ENCODE data around the gene E2F6. TPM values are rescaled to one million over a fixed set of nuclear protein-coding genes. Genes with fewer than 3 reads are reported as not detected.

Gene E2F6
- total and polyA plus RNA-seq, 2 of the 13 experiments (the other 11 are each of a cell fraction or from before 2014, with no cell fraction given): 27.3 to 36.0 TPM

- TF ChIP-seq, protein P1, sequence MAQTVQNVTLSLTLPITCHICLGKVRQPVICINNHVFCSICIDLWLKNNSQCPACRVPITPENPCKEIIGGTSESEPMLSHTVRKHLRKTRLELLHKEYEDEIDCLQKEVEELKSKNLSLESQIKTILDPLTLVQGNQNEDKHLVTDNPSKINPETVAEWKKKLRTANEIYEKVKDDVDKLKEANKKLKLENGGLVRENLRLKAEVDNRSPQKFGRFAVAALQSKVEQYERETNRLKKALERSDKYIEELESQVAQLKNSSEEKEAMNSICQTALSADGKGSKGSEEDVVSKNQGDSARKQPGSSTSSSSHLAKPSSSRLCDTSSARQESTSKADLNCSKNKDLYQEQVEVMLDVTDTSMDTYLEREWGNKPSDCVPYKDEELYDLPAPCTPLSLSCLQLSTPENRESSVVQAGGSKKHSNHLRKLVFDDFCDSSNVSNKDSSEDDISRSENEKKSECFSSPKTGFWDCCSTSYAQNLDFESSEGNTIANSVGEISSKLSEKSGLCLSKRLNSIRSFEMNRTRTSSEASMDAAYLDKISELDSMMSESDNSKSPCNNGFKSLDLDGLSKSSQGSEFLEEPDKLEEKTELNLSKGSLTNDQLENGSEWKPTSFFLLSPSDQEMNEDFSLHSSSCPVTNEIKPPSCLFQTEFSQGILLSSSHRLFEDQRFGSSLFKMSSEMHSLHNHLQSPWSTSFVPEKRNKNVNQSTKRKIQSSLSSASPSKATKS (CRISPR knock-in tag; IDR thresholded peaks at IDR 0.05): peak; percentile 94
- TF ChIP-seq, protein P2, sequence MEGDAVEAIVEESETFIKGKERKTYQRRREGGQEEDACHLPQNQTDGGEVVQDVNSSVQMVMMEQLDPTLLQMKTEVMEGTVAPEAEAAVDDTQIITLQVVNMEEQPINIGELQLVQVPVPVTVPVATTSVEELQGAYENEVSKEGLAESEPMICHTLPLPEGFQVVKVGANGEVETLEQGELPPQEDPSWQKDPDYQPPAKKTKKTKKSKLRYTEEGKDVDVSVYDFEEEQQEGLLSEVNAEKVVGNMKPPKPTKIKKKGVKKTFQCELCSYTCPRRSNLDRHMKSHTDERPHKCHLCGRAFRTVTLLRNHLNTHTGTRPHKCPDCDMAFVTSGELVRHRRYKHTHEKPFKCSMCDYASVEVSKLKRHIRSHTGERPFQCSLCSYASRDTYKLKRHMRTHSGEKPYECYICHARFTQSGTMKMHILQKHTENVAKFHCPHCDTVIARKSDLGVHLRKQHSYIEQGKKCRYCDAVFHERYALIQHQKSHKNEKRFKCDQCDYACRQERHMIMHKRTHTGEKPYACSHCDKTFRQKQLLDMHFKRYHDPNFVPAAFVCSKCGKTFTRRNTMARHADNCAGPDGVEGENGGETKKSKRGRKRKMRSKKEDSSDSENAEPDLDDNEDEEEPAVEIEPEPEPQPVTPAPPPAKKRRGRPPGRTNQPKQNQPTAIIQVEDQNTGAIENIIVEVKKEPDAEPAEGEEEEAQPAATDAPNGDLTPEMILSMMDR (CRISPR knock-in tag; IDR thresholded peaks at IDR 0.05): peak; percentile 21; the same call in 1 of the 2 replicates
- TF ChIP-seq BCL3 (CRISPR knock-in tag; IDR thresholded peaks at IDR 0.05): peak; percentile 88
- TF ChIP-seq, protein P3, sequence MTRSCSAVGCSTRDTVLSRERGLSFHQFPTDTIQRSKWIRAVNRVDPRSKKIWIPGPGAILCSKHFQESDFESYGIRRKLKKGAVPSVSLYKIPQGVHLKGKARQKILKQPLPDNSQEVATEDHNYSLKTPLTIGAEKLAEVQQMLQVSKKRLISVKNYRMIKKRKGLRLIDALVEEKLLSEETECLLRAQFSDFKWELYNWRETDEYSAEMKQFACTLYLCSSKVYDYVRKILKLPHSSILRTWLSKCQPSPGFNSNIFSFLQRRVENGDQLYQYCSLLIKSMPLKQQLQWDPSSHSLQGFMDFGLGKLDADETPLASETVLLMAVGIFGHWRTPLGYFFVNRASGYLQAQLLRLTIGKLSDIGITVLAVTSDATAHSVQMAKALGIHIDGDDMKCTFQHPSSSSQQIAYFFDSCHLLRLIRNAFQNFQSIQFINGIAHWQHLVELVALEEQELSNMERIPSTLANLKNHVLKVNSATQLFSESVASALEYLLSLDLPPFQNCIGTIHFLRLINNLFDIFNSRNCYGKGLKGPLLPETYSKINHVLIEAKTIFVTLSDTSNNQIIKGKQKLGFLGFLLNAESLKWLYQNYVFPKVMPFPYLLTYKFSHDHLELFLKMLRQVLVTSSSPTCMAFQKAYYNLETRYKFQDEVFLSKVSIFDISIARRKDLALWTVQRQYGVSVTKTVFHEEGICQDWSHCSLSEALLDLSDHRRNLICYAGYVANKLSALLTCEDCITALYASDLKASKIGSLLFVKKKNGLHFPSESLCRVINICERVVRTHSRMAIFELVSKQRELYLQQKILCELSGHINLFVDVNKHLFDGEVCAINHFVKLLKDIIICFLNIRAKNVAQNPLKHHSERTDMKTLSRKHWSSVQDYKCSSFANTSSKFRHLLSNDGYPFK (CRISPR knock-in tag; IDR thresholded peaks at IDR 0.05; ENCODE audit: borderline replicate concordance): peak; percentile 34; the same call in 1 of the 2 replicates
- TF ChIP-seq XRCC5 (optimal IDR thresholded peaks at IDR 0.05; ENCODE audit: low read length): peak; percentile 79
- TF ChIP-seq ZBTB33 (CRISPR knock-in tag; IDR thresholded peaks at IDR 0.05): peak; percentile 89
- TF ChIP-seq GZF1 (CRISPR knock-in tag; IDR thresholded peaks at IDR 0.05): peak; percentile 91
- TF ChIP-seq MLLT10 (CRISPR knock-in tag; IDR thresholded peaks at IDR 0.05): no peak
- TF ChIP-seq ELF4 (CRISPR knock-in tag; IDR thresholded peaks at IDR 0.05; ENCODE audit: borderline replicate concordance): peak; percentile 60; the same call in 1 of the 2 replicates
- TF ChIP-seq PAXIP1 (CRISPR knock-in tag; conservative IDR thresholded peaks at IDR 0.05): peak; percentile 100
These were observed 33.3 kb upstream of the E2F6 start (continued) for GRCh38 chr2:11499081-11499743.

All from HepG2 (cell line).